ENCODE data around the gene CELF2.
"Not testable (repeated sequence)": the region's sequence is repeated elsewhere in the genome, so short reads cannot be mapped to it uniquely, and the experiment has no call there.

CELF2 gene

DNA sequence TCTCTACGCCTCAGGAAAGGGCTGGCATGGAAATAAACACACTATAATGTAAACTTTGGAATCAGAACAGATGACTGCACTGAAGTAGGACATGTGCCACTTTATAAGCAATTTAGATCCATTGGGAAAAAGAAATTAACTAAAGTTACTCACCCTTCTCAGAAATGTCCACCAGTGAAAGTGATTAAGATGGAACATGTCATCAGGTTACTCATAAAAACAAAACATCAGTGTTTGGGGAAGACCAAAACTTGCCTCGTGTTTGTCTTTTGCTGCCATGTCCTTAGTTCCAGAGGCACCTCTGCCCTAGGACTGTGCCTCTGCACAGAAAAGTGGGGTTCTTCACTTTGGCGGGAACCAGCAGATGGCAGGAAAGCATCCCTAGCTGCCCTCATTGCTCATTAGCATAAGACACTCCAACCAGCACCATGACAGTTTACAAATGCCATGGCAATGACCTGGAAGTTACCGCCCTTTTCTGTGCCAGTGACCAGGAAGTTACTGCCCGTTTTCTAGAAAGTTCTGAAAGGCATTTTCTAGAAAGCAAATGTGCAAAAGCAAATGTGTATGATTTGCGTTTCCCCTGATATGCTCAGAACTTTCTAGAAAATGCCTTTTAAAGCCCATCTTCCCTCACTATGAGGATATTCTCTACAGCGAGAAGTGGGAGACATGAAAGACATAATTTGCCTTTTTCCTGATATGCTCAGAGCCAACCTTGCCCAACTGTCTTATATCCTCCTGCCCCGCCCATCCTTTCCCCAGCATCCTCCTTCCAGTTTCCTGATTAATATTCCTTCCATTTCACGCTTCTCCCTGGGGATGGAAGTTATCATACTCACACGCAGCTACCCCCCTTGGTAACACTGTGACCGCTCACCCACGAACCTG is 335.6 kb downstream of the CELF2 start:
- DNase-seq (ENCODE audit: low read depth), result no peak

DNA sequence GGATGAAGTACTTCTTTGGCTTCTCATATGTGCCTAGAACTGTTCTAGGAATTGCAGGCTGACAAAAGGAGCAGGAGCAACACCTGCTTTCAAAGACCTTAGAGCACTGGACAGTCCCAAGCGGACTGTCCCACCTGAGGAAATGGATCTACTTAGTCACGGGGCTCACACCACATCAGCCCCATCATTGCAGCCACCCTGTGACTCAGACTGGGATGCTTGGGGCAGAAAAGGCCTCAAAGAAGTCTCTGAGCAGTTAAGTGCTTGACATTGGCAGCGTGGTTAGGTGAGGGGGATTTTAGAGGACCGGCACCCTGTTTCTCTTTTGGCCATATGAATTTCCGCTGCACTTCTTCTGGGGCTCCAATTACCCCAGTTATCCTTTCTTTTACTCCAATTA is 337.2 kb downstream of the CELF2 start:
- no peak for DNase-seq (ENCODE audit: low read depth)

DNA sequence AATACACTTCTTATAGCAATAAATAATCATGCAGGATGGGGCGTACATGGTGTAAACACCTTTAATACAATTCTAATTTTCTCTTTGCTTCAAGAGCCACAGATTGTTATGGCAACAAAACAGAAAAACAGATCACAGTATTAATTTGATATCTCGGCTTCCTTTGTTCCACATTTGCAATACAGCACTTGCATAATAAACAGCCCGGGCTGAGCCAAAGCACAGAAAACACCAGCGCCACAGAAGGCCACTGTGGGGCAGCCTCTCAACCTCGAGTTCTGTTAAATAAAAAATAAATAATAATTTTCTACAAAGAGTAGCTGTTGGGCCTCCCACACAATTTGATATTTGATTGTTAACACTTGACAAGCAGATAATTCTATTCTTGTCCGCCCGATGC is 337.9 kb downstream of the CELF2 start:
- DNase-seq (ENCODE audit: low read depth), result no peak

DNA sequence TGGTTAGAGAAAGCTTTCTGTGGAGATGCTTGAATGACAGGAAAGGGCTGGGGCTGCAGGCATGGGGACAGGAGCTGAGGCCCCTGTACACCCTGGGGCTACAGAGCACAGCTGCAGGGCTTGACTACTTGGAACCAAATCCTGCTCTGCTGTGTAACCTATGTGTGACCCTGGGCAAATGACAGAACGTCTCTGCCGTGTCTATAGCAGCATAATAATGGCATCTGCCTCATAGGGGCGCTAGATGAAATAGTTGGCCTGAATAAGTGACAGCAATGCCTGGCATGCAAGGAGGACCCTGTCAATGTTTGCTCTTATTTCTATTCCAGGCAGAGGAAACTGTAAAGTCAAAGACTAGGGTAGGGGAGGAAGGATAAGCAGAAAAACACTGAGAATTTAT is 339.8 kb downstream of the CELF2 start:
- DNase-seq (ENCODE audit: low read depth), result no peak

DNA sequence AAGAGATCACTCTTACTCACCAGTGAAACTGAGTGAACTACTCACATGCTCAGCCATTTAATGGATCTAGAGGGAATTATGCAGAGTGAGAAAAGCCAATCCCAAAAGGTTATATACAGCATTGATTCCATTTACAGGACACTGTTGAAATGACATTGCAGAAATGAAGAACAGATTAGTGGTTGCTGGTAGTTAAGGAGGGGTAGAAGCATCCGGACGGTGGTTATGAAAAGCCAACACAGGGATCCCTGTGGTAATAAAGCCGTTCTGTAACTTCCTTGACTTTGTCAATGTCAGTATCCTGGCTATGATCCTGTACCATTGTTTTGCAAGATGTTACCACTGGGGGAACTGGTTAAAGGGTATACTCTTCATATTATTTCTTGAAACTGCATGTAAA is 340.3 kb downstream of the CELF2 start:
- DNase-seq (ENCODE audit: low read depth), result no peak

DNA sequence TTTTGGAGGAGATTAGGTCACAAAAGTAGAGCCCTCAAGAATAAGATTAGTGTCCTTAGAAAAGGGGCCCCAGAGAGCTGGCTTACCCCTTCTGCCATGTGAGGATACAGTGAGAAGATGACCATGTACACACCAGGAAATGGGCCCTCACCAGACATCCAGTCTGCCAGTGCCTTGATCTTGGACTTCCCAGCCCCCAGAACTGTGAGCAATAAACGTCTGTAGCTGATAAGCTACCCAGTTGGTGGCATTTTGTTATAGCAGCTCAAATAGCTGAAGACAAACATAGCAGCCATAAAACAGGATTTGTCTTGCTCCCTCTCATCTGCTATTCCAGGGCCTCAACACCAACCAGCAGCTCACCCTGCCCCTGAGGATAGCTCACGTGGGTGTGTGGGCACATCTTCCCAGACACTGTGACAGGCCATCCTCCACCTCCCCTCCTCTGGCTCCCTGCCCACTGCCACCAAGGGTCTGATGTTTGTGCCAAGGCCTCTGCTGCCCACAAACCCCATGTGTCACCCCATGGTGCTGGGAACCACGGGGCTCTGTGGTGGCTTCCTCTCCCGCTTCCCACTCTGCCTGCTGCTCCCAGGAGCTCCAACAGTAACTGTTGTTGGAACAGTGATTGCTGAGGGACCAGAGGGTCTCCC is 341.4 kb downstream of the CELF2 start:
- no peak for DNase-seq (ENCODE audit: low read depth)

DNA sequence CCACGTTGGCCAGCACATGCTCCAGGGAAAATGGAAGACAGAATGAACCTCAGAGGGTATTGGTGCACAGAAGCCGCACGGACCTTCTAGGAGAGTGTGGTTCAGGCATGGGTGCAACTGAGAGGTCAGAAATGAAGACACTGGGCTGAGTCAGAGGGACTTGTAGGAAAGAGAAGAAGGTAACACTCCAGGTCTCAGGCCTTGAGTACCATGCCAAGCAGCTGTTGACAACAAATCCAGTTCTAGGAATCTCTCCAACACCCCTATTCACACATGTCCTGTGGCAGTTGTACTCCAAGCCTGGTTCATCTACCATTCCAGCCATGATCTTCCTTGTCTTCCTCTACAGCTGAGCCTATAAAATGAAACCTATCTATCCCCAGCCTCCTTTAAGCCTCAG is 342.2 kb downstream of the CELF2 start:
- DNase-seq (ENCODE audit: low read depth), result no peak

DNA sequence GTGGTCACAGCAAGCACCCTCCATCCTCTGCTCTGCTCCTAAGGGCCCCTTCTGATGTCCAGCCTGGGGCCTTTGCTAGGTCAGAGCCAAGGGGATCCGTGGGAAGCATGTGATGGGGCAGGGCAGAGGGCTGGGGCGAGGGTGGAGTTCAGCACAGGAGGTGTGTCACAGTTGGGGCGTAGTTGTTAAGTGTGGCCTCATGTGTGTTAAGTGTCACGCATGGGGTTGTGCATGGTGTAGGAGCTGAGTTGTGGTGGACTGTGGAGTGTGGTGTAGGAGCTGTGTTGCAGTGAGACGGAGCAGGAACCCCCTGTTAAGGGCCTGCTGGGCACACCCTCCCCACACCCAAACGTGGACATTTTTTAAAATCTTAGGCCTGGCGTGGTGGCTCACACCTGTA is 345.8 kb downstream of the CELF2 start:
- DNase-seq (ENCODE audit: low read depth), result no peak

DNA sequence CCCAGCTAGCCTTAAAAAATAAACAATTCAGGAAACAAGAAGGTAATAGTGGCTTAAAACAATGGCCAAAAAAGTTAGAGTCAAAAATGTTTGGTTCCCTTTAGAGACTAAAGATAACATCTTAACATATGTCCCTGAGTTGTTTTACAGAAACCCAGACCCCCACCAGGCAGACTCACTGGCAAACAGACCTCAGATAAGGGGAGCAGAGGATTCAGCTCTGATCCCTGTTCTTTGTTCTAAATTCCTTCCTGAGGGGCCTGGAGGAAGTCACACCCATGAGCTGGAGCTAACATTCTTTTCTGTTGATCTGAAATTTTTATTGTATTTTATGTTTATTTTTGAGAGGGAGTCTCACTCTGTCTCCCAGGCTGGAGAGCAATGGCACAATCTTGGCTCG is 346.6 kb downstream of the CELF2 start:
- no peak for DNase-seq (ENCODE audit: low read depth)

DNA sequence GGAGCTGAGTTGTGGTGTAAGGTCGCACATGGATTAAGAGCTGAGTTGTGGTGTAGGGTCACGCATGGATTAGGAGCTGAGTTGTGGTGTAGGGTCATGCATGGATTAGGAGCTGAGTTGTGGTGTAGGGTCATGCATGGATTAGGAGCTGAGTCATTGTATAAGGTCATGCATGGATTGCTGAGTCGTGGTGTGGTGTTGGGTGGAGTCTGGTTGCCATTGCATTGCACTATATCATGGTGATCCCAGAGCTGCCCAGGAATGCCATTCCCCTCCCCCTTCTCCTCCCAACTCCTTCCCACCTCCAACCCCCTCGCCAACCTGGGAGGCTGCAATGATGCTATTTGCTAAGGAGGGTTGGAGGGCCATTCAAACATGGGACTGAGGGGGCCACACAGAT is 349.2 kb downstream of the CELF2 start:
- not testable (repeated sequence) for DNase-seq (ENCODE audit: low read depth)

DNA sequence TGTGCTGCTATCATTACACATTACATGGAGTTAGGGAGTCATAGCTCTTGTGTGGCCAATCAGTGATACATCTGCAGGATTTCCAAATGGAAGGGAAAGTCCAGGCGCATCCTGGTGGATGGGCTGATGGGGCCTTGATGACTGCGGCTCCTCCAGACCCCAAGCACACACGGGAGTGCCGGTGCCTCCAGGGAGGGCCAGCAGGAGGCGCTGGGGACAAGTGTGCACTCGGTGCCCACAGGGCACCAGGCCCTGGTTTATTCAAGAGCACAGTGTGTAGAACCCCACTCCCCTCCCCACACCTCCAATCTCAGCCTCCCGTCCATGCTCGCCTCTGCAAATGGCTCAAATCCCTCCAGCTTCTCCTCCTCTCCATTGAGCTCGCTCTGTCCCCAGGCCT is 349.8 kb downstream of the CELF2 start:
- no peak for DNase-seq (ENCODE audit: low read depth)

DNA sequence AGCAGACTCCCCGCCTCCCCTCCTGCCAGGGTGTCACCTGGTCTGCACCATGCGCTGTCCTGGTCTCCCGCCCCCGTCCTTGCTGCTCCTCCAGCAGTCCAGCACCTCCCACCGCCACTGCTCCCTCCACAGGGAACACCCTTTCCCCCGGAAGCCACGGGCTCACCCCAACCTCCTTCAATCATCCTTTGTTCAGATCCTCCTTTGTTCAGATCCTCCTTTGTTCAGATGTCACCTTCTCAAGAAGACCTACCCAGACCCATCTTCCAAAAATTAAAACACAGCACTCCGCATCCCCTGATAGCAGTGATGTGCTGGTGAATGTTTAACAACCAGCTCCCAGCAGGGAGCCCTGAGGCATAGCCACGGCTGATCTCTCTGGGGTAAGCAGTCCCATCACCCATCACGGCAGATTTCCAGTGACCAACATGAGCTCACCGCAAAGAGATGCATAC is 356.1 kb downstream of the CELF2 start:
- no peak for DNase-seq (ENCODE audit: low read depth)

DNA sequence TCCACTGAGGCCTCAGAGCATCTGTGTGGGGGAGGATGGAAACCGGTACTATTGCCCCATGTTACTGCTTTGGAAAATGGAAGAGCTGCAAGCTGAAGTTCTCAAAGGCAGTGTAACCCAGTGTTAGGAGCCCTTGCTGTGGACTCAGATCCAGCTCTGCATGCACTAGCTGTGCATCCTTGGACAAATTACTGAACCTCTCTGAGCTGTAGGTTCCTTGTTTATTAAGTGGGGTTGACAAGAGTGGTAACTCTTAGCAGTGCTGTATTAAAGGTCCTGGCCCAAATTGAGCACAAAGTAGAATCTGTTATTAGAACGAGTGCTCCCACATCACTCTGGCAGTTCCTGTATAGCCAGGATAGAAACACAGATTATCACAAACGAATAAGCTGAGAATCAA is 359.6 kb downstream of the CELF2 start:
- no peak for DNase-seq (ENCODE audit: low read depth)

DNA sequence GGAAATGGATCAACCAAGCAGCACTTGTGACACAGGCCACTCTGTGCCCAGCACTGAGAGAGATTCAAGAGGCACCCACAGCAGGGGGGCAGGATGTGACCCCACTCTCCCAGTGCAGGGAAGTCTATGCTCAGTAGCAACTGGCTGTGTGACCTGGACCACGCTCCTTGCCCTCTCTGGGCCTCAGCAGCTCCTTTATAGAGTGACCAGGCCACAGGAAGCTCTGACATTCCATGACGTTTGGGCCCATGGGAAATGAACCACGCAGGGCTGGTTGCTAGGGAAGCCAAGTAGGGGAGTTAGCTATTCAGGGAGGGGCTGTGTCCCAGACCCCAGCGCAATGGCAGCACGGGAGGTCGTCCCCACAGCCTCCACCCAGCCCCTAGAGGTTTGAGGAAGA is 361.2 kb downstream of the CELF2 start:
- no peak for DNase-seq (ENCODE audit: low read depth)

DNA sequence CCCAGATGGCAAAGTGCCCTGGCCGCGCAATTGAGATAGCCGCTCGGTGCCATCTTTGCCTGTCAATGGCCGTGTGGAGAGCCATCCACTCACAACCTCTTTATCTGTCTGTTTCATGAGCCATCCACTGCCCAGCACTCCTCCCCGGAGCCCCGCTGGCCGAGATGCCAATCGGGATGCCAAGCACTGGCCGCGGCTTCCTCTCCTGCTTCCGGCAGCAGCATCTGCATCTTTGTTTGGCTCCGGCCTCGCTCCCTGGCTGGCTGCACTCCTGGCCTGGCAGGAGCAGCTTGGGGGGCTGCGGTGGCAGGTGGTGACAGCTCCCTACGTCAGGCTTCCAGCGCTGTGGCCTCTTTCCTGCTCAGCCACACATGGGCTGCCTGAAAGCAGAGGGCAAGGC is 362.1 kb downstream of the CELF2 start:
- no peak for DNase-seq (ENCODE audit: low read depth)

DNA sequence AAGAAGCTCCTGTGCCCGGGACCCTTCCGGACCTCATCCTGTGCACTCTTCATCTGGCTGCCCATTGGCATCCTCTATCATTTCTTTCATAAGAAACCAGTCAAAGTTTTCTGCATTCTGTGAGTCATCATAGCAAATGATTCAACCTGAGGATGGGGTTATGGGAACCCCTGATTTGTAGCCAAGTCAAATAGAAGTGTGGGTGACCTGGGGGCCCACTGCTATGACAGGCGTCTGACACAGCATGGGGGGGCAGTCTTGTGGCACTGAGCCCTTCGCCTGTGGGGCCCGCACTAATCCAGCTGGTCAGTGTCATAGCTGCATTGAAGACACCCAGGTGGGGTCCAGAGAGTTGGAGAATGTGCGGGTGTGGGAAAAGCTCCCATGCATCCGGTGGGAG is 363.4 kb downstream of the CELF2 start:
- no peak for DNase-seq (ENCODE audit: low read depth)

DNA sequence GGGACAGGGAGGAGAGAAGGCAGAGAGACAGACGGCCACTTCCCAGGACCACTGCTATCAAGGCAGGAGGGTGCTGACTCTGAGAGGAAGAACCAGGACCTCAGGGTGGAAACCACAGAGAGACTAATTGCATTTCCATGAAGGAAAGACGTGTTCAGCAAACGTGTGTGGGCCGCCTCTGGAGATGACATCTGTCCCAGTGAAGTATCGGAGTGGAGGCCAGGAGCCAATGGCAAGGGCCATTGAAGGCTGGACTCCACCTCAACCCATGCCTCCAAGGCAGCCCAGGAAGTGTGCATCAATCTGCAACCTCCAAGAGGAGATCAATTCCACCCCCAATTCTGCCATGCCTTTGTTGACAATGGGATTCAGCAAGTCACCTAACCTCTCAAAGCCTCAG is 363.8 kb downstream of the CELF2 start:
- no peak for DNase-seq (ENCODE audit: low read depth)

DNA sequence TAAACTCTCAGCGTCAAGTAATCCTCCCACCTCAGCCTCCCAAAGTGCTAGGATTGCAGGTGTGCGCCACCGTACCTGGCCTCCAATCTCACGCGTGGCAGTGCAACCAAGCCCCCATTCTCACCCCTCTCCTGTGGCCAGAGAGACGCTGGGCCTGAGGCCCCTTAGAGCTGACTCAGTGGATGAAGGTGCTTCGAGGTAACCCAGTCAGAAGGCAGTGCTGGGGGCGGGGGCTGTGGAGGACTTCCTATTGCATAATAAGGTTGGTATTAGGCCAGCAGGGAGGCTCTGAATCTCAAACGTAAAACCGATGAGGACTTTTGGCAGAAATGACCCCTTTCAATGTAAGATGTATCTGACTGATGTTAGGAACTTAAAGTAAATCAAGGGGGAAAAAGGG is 364.5 kb downstream of the CELF2 start:
- no peak for DNase-seq (ENCODE audit: low read depth)

DNA sequence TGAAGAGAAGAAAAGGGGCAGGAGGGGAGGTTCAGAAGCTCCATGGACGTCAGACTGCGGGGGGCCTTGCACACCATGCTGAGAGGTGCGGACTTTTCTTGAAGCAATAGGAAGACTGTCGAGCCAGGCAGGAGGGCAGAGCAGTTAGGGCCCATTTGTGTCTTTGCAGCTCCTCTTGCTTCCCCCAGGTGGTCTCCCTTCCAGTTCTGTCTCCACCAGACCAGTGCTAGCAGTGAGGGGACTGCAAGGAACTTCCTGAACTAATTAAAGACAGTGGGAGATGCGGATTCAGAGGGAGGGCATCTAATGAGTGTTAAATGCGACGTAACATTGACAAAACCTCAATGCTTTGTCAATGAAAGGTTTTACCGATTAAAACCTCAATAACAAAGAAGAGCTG is 368.4 kb downstream of the CELF2 start:
- no peak for DNase-seq (ENCODE audit: low read depth)

All from stimulated activated CD8-positive, alpha-beta memory T cell treated with anti-CD3 and anti-CD28 coated beads, Interleukin-15, amount 100 ng/mL, for 24 hours (primary cell).